Measurements from ENCODE around the gene MARCHF7. TPM values are rescaled to one million over a fixed set of nuclear protein-coding genes. Genes with fewer than 3 reads are reported as not detected.

The MARCHF7 gene
- total and polyA plus RNA-seq, 2 experiments from 2014 or later: 71.2 to 166 TPM

DNA sequence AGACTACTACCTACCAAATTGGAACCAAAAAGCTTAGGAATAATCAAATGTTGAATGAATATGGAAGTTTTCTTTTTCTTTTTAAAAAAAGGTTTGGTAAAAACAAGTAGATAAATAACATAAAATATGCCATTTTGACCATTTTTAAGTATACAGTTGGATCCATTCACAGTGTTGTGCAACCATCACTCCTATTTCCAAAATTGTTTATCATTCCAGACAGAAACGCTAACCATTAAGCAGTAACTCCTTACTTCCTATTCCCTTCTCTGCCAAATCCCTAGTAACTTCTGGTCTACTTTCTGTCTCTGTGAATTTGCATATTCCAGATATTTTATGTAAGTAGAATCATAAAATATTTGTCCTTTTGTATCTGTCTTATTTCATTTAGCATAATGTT, 45.9 kb downstream of the MARCHF7 start:
- no peak overlapping the region for H3K27ac ChIP-seq
- H3K79me2 ChIP-seq: peaks cover 46% of the 10 kb centered on the region

DNA sequence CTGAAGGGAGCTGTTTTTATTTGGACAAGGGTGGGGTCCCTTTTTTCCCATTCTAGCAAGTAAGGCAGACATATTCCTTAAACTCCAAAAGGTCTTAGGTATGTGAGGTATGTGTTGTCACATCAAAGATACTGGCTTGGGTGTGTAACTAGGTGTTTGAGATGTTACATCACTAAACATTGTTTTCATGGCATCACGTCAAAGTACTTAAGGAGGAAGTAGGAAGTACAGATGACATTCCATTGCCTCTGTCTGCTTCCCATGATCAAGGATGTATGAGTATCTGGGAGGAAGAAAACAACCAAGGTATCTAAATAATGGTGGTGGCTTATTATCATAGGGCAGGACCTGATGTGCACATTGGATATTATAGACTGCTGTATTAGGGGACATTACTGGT, 46.4 kb downstream of the MARCHF7 start:
- H3K27ac ChIP-seq: no peak overlapping the region
- DNase-seq (ENCODE audit: low spot score): no peak
- no peaks in the 10 kb centered on the region for H3K9me2 ChIP-seq (replicated peaks; ENCODE audit: insufficient read depth)
- TF ChIP-seq, protein P1, sequence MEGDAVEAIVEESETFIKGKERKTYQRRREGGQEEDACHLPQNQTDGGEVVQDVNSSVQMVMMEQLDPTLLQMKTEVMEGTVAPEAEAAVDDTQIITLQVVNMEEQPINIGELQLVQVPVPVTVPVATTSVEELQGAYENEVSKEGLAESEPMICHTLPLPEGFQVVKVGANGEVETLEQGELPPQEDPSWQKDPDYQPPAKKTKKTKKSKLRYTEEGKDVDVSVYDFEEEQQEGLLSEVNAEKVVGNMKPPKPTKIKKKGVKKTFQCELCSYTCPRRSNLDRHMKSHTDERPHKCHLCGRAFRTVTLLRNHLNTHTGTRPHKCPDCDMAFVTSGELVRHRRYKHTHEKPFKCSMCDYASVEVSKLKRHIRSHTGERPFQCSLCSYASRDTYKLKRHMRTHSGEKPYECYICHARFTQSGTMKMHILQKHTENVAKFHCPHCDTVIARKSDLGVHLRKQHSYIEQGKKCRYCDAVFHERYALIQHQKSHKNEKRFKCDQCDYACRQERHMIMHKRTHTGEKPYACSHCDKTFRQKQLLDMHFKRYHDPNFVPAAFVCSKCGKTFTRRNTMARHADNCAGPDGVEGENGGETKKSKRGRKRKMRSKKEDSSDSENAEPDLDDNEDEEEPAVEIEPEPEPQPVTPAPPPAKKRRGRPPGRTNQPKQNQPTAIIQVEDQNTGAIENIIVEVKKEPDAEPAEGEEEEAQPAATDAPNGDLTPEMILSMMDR (IDR thresholded peaks at IDR 0.05; ENCODE audit: poor library complexity): no peak
- TF ChIP-seq EZH2 (IDR thresholded peaks at IDR 0.05; ENCODE audit: borderline replicate concordance) (no peak), EZH2phosphoT487 (IDR thresholded peaks at IDR 0.05; ENCODE audit: low read depth, severe bottlenecking, unreplicated experiment) (no peak)
- H3K4me1 ChIP-seq (ENCODE audit: insufficient read depth): no peaks in the 10 kb centered on the region
- no peak overlapping the region for H2AFZ ChIP-seq
- peaks cover 17% of the 10 kb centered on the region for H4K20me1 ChIP-seq (ENCODE audit: insufficient read depth, poor library complexity, severe bottlenecking)
- peaks cover 42% of the 10 kb centered on the region for H3K79me2 ChIP-seq
- H3K9me3 ChIP-seq (ENCODE audit: low read depth): no peaks in the 10 kb centered on the region
- H3K36me3 ChIP-seq (replicated peaks; ENCODE audit: insufficient read depth, low read depth): no peaks in the 10 kb centered on the region
- 75% methylated on average over 1 of the region's 1 CpG for WGBS (ENCODE audit: low lambda C conversion rate, missing lambda C conversion rate)
- no peak overlapping the region for H3K4me3 ChIP-seq
- no peak overlapping the region for H3K4me2 ChIP-seq
- H3K27me3 ChIP-seq: no peaks in the 10 kb centered on the region

More for the DNA sequence above, 45.9 kb downstream of the MARCHF7 start:
- WGBS (ENCODE audit: low lambda C conversion rate, missing lambda C conversion rate): 89% methylated on average over 1 of the region's 1 CpG
- Histone ChIP-seq H3K9me2 (replicated peaks; ENCODE audit: insufficient read depth) (no peaks in the 10 kb centered on the region), H3K4me2 (no peak overlapping the region), H4K20me1 (ENCODE audit: insufficient read depth, poor library complexity, severe bottlenecking) (peaks cover 18% of the 10 kb centered on the region), H3K36me3 (replicated peaks; ENCODE audit: insufficient read depth, low read depth) (no peaks in the 10 kb centered on the region), H3K27me3 (no peaks in the 10 kb centered on the region), H3K9me3 (ENCODE audit: low read depth) (no peaks in the 10 kb centered on the region), H2AFZ (no peak overlapping the region), H3K4me1 (ENCODE audit: insufficient read depth) (no peaks in the 10 kb centered on the region), H3K4me3 (no peak overlapping the region)
- DNase-seq (ENCODE audit: low spot score): no peak
- TF ChIP-seq EZH2phosphoT487 (IDR thresholded peaks at IDR 0.05; ENCODE audit: low read depth, severe bottlenecking, unreplicated experiment) (no peak), EZH2 (IDR thresholded peaks at IDR 0.05; ENCODE audit: borderline replicate concordance) (no peak)
- TF ChIP-seq, protein P1 (IDR thresholded peaks at IDR 0.05; ENCODE audit: poor library complexity): no peak

DNA sequence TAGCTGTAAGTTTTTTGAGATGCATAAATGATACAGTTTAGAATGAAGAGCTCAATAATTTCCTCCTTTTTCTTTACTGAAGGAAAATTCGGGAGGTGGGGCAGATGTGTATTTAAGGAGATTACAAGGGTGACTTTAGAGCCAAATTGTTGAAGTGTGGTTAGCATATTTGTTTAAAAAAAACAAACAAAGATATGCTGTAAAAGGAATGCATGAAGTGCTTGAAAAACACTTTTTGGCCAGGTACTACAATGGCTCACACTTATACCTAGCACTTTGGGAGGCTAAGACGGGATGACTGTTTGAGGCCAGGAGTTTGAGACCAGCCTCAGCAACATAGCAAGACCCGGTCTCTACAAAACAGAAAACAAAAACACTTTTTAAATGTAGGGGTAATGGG, 47.3 kb downstream of the MARCHF7 start:
- DNase-seq (ENCODE audit: low spot score): no peak
- H2AFZ ChIP-seq: no peak overlapping the region
- H3K36me3 ChIP-seq (replicated peaks; ENCODE audit: insufficient read depth, low read depth): no peaks in the 10 kb centered on the region
- no peaks in the 10 kb centered on the region for H3K9me3 ChIP-seq (ENCODE audit: low read depth)
- 76% methylated on average over 3 of the region's 3 CpGs for WGBS (ENCODE audit: low lambda C conversion rate, missing lambda C conversion rate)
- peaks cover 37% of the 10 kb centered on the region for H3K79me2 ChIP-seq
- H3K4me2 ChIP-seq: no peak overlapping the region
- H3K27me3 ChIP-seq: no peaks in the 10 kb centered on the region
- H4K20me1 ChIP-seq (ENCODE audit: insufficient read depth, poor library complexity, severe bottlenecking): peaks cover 9% of the 10 kb centered on the region
- no peak overlapping the region for H3K4me3 ChIP-seq
- no peaks in the 10 kb centered on the region for H3K9me2 ChIP-seq (replicated peaks; ENCODE audit: insufficient read depth)
- no peaks in the 10 kb centered on the region for H3K4me1 ChIP-seq (ENCODE audit: insufficient read depth)
- no peak for TF ChIP-seq EZH2 (IDR thresholded peaks at IDR 0.05; ENCODE audit: borderline replicate concordance)
- TF ChIP-seq, protein P1 (IDR thresholded peaks at IDR 0.05; ENCODE audit: poor library complexity): no peak
- no peak overlapping the region for H3K27ac ChIP-seq

DNA sequence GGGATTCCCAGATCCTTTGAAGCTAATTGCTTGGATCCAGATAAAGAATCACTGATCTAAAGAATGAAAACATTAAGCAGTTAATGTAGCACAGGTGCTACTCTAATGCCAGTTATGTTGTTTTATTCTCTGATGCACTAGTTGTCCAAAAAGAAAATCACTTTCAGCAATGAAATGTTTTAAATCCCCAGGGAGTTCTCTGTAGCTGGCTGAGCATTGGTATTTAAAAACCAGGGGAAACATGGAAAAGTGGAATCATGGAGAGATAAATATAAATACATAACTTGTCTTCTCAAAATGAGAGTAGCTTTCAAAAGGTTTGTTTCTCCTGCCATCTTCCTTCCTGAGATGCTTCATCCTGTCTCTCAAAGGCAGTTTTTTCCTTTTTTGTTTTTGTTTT, 48.0 kb downstream of the MARCHF7 start:
- DNase-seq (ENCODE audit: low spot score): no peak
- Histone ChIP-seq H3K4me3 (no peak overlapping the region), H3K9me2 (replicated peaks; ENCODE audit: insufficient read depth) (no peaks in the 10 kb centered on the region), H3K79me2 (peaks cover 29% of the 10 kb centered on the region), H3K9me3 (ENCODE audit: low read depth) (no peaks in the 10 kb centered on the region), H4K20me1 (ENCODE audit: insufficient read depth, poor library complexity, severe bottlenecking) (peaks cover 4% of the 10 kb centered on the region), H2AFZ (no peak overlapping the region), H3K4me1 (ENCODE audit: insufficient read depth) (no peaks in the 10 kb centered on the region), H3K27ac (no peak overlapping the region), H3K4me2 (no peak overlapping the region), H3K36me3 (replicated peaks; ENCODE audit: insufficient read depth, low read depth) (no peaks in the 10 kb centered on the region), H3K27me3 (no peaks in the 10 kb centered on the region)
- TF ChIP-seq, protein P1 (IDR thresholded peaks at IDR 0.05; ENCODE audit: poor library complexity): no peak
- TF ChIP-seq EZH2 (IDR thresholded peaks at IDR 0.05; ENCODE audit: borderline replicate concordance) (no peak), EZH2phosphoT487 (IDR thresholded peaks at IDR 0.05; ENCODE audit: low read depth, severe bottlenecking, unreplicated experiment) (no peak)

Measured in hepatocyte (in vitro differentiated cells).